KOPT-K1 (cell line): ENCODE measurements around the gene TRIM29.

Experiments used
- H3K27ac ChIP-seq: fragments of 200-600 bp; sonication (generic); 2 replicates; pipeline ENCODE4 v1.5.1; 2016; ENCODE audit warnings: antibody characterized with exemption, mild to moderate bottlenecking, low read depth, low read length; ENCODE audit not compliant: poor library complexity, severe bottlenecking
- H3K36me3 ChIP-seq: fragments of 200-600 bp; sonication (generic); 2 replicates; pipeline ENCODE4 v1.5.1; 2017; ENCODE audit warnings: antibody characterized with exemption, mild to moderate bottlenecking, low read length, moderate library complexity; ENCODE audit not compliant: insufficient read depth
- H3K9me3 ChIP-seq: fragments of 200-600 bp; sonication (generic); 2 replicates; pipeline ENCODE4 v1.5.1; 2017; ENCODE audit warnings: antibody characterized with exemption, low read length, mild to moderate bottlenecking; ENCODE audit not compliant: insufficient read depth, poor library complexity, severe bottlenecking

Gene TRIM29

DNA sequence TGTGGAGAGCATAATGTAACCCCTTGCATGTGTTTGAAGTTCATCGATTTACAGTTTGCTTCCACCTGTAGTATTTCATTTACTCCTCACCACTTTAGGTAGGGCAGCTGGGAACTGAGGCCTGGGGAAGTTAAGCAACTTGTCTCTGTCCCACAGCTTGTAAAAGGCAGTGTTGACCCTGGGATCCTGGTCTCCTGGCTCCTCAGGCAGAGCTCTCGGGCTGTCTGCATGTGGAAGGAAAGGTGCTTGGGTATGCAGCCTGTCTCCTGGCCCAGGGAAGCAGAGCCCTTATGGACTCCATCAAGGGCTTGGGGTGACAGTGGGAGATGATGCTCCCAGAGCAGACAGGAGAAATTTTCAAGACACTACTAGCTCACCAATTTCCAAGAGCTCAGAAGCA lies 49.9 kb downstream of the TRIM29 start:
- no peaks in the 10 kb centered on the region for H3K36me3 ChIP-seq
- peaks cover 20% of the 10 kb centered on the region for H3K9me3 ChIP-seq
- no peak overlapping the region for H3K27ac ChIP-seq

- Histone ChIP-seq H3K27ac (no peak overlapping the region), H3K9me3 (peaks cover 27% of the 10 kb centered on the region), H3K36me3 (no peaks in the 10 kb centered on the region)
Observed at GRCh38 chr11:120086651-120087050, 51.3 kb downstream of the TRIM29 start.

- no peak overlapping the region for H3K27ac ChIP-seq
- no peaks in the 10 kb centered on the region for H3K36me3 ChIP-seq
- H3K9me3 ChIP-seq = peaks cover 27% of the 10 kb centered on the region
Observed at GRCh38 chr11:120079750-120080610, 57.9 kb downstream of the TRIM29 start.

- peaks cover 19% of the 10 kb centered on the region for H3K9me3 ChIP-seq
Observed at GRCh38 chr11:120078397-120078796, 59.5 kb downstream of the TRIM29 start.

DNA sequence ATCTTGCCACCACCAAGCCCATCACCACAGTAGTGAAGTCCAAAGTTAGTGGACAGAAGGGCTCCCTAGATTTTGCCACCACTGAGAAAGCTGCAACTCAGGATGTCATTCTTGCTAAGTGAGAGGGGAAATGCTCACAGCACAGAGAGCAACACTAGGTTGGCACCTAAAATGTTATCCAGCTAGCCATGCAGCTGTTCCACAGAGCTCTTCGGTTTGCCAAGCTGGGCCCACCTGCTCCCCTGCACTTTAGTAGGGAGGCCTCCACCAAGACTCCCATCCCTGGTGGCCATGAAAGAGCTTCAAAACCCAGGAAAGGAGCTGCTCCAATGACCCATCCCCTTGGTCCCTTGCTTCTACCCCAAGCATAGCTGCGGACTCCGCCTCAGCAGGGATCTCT lies 63.8 kb downstream of the TRIM29 start:
- Histone ChIP-seq H3K9me3 (no peaks in the 10 kb centered on the region), H3K27ac (no peak overlapping the region), H3K36me3 (no peaks in the 10 kb centered on the region)

More at GRCh38 chr11:120078397-120078796, 59.5 kb downstream of the TRIM29 start:
- no peak overlapping the region for H3K27ac ChIP-seq
- no peaks in the 10 kb centered on the region for H3K36me3 ChIP-seq

GRCh38 chr11:120073196-120073595 lies 64.7 kb downstream of the TRIM29 start:
- no peaks in the 10 kb centered on the region for H3K36me3 ChIP-seq
- no peak overlapping the region for H3K27ac ChIP-seq
- no peaks in the 10 kb centered on the region for H3K9me3 ChIP-seq

DNA sequence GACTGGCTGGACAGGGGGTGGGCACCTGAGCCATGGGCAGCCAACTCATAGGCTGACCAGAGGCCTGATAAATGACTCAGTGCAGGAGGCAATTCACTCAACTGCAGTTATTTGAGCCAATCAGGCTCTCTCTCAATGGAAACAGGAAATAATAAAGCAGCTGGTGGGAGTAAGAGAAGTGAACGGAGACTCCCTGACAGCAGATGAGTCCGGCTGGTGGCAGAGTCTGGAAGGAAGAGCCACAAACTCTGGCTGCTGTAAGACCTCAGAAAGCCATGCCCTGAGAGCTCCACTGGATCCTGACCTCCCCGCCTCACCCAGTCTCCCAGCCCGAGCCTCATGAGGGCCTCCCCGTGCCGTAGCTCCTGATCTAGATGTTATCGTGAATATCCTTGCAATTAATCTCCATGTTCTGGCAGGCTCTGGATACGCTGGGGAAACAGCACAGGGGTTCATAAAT lies 69.8 kb downstream of the TRIM29 start:
- Histone ChIP-seq H3K9me3 (no peaks in the 10 kb centered on the region), H3K36me3 (no peaks in the 10 kb centered on the region), H3K27ac (no peak overlapping the region)

GRCh38 chr11:120067438-120068113 lies 70.3 kb downstream of the TRIM29 start:
- Histone ChIP-seq H3K27ac (no peak overlapping the region), H3K36me3 (no peaks in the 10 kb centered on the region), H3K9me3 (no peaks in the 10 kb centered on the region)

- no peaks in the 10 kb centered on the region for H3K9me3 ChIP-seq
- no peaks in the 10 kb centered on the region for H3K36me3 ChIP-seq
- H3K27ac ChIP-seq = no peak overlapping the region
Observed at GRCh38 chr11:120066738-120067437, 71.0 kb downstream of the TRIM29 start.

- H3K27ac ChIP-seq = no peak overlapping the region
- H3K9me3 ChIP-seq = no peaks in the 10 kb centered on the region
- no peaks in the 10 kb centered on the region for H3K36me3 ChIP-seq
Observed at GRCh38 chr11:120065876-120066275, 72.0 kb downstream of the TRIM29 start.

- no peak overlapping the region for H3K27ac ChIP-seq
- no peaks in the 10 kb centered on the region for H3K9me3 ChIP-seq
- no peaks in the 10 kb centered on the region for H3K36me3 ChIP-seq
Observed at GRCh38 chr11:120065176-120065575, 72.7 kb downstream of the TRIM29 start.

DNA sequence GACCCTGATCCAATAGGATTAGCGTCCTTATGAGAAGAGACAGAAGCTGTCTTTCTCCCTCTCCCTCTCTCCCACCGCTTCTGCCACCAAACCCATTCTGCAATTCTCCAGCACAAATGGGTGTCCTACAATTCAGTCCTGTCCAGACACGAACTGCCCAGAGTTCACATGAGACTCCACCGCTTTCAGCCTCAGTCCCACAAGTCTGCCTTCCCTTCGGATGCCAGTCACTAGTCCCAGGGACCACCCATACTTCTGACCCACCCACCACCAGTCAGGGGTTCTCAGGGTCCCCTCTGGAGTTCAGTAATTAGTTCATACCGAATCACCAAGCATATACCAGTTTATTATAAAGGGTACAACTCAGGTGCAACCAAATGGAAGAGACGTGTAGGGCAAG lies 73.6 kb downstream of the TRIM29 start:
- Histone ChIP-seq H3K36me3 (no peaks in the 10 kb centered on the region), H3K27ac (no peak overlapping the region)

DNA sequence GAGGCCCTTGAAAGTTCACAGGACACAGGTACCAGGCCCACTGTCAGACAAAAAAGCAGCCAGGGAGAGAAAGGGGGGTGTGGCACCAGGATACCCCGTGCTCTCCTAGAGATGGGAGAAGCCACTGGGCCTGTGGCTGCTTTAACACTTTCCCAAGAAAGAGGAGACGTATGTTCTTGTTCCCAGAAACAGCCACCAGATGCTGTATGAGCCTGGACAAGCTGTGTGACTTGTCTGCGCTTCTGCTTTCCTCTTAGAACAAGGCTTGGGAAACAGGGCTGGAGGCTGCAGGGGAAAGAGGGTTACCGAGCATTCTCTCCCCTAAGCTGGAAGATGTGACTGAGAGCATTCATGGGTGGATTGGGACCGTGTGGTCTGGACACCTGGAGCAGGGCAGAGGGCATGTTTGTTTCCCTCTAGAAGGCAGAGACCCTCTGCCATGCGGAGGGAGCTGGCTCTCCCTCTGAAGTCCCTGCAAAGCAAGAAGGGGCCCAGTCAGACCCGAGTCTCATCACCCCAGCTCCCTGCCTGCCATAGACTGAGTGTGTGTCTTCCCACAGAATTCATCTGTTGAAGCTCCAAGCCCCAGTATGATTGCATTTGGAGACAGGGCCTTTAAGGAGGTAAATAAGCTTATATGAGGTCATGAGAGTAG lies 74.1 kb downstream of the TRIM29 start:
- Histone ChIP-seq H3K27ac (no peak overlapping the region), H3K36me3 (no peaks in the 10 kb centered on the region), H3K9me3 (no peaks in the 10 kb centered on the region)

More for the DNA sequence above, 73.6 kb downstream of the TRIM29 start:
- no peaks in the 10 kb centered on the region for H3K9me3 ChIP-seq

GRCh38 chr11:120062561-120062930 lies 75.4 kb downstream of the TRIM29 start:
- no peaks in the 10 kb centered on the region for H3K36me3 ChIP-seq
- no peak overlapping the region for H3K27ac ChIP-seq
- no peaks in the 10 kb centered on the region for H3K9me3 ChIP-seq
